KMS-11 (cell line): ENCODE data around the gene UBE2G2.

Experiments
- H2AFZ ChIP-seq: fragments of 200-600 bp; sonication (generic); 2 replicates; pipeline ENCODE4 v1.6.1; 2016; ENCODE audit warnings: antibody characterized with exemption, mixed run types, low read depth
- H3K27ac ChIP-seq: fragments of 200-600 bp; sonication (generic); 2 replicates; pipeline ENCODE4 v1.6.1; 2016; ENCODE audit warnings: mild to moderate bottlenecking, mixed run types
- H3K27me3 ChIP-seq: fragments of 200-600 bp; sonication (generic); 2 replicates; pipeline ENCODE4 v1.6.1; 2017; ENCODE audit warnings: mild to moderate bottlenecking, low read depth, mixed run types, moderate library complexity; ENCODE audit not compliant: insufficient read depth
- H3K36me3 ChIP-seq: fragments of 200-600 bp; sonication (generic); 2 replicates; pipeline ENCODE4 v1.6.1; 2017; ENCODE audit warnings: mild to moderate bottlenecking, mixed run types; ENCODE audit not compliant: insufficient read depth
- H3K4me1 ChIP-seq: fragments of 200-600 bp; sonication (generic); 2 replicates; pipeline ENCODE4 v1.6.1; 2016; ENCODE audit warnings: mild to moderate bottlenecking, low read depth, mixed run types; ENCODE audit not compliant: poor library complexity, severe bottlenecking
- H3K4me2 ChIP-seq: fragments of 200-600 bp; sonication (generic); 2 replicates; pipeline ENCODE4 v1.7.0; 2016; ENCODE audit warnings: mild to moderate bottlenecking, mixed run types
- H3K4me3 ChIP-seq: fragments of 200-600 bp; sonication (generic); IDR thresholded peaks from 2 replicates; pipeline ENCODE4 v1.6.1; 2017; ENCODE audit warnings: low read depth, low read length, mixed read lengths; ENCODE audit not compliant: insufficient read depth
- H3K79me2 ChIP-seq: fragments of 200-600 bp; sonication (generic); 2 replicates; pipeline ENCODE4 v1.6.1; 2016; ENCODE audit warnings: low read depth, mixed run types; ENCODE audit not compliant: insufficient read depth
- H3K9ac ChIP-seq: fragments of 200-600 bp; sonication (generic); 2 replicates; pipeline ENCODE4 v1.6.1; 2016; ENCODE audit warnings: mild to moderate bottlenecking, mixed run types
- H4K20me1 ChIP-seq: fragments of 200-600 bp; sonication (generic); 2 replicates; pipeline ENCODE4 v1.6.1; 2016; ENCODE audit warnings: mild to moderate bottlenecking, mixed run types; ENCODE audit not compliant: insufficient read depth
- CTCF ChIP-seq: fragments of 200-600 bp; sonication (generic); conservative IDR thresholded peaks from 2 replicates; pipeline ENCODE4 v1.6.1; 2017; ENCODE audit warnings: low read depth, mild to moderate bottlenecking, antibody characterized with exemption, low read length, moderate library complexity, mixed read lengths

UBE2G2 gene

GRCh38 chr21:44727321-44727720, 74.3 kb downstream of the UBE2G2 start:
- no peaks in the 10 kb centered on the region for H3K79me2 ChIP-seq
- no peak overlapping the region for H3K9ac ChIP-seq
- H3K27me3 ChIP-seq: peaks cover 91% of the 10 kb centered on the region

GRCh38 chr21:44726826-44727225, 74.8 kb downstream of the UBE2G2 start:
- H4K20me1 ChIP-seq: no peaks in the 10 kb centered on the region
- no peak overlapping the region for H3K4me3 ChIP-seq
- H3K27ac ChIP-seq: no peak overlapping the region
- no peak overlapping the region for H2AFZ ChIP-seq
- peaks cover 90% of the 10 kb centered on the region for H3K27me3 ChIP-seq
- no peaks in the 10 kb centered on the region for H3K4me1 ChIP-seq
- TF ChIP-seq CTCF: no peak
- H3K4me2 ChIP-seq: no peak overlapping the region
- no peak overlapping the region for H3K9ac ChIP-seq
- H3K79me2 ChIP-seq: no peaks in the 10 kb centered on the region
- H3K36me3 ChIP-seq: no peaks in the 10 kb centered on the region

More at GRCh38 chr21:44727321-44727720, 74.3 kb downstream of the UBE2G2 start:
- no peak for TF ChIP-seq CTCF
- no peak overlapping the region for H3K27ac ChIP-seq
- H2AFZ ChIP-seq: no peak overlapping the region
- H3K4me1 ChIP-seq: no peaks in the 10 kb centered on the region
- no peaks in the 10 kb centered on the region for H3K36me3 ChIP-seq
- no peak overlapping the region for H3K4me2 ChIP-seq
- no peaks in the 10 kb centered on the region for H4K20me1 ChIP-seq
- no peak overlapping the region for H3K4me3 ChIP-seq

- H3K27ac ChIP-seq: no peak overlapping the region
- no peaks in the 10 kb centered on the region for H3K4me1 ChIP-seq
- peaks cover 81% of the 10 kb centered on the region for H3K27me3 ChIP-seq
Observed at GRCh38 chr21:44724926-44725325, 76.7 kb downstream of the UBE2G2 start.

GRCh38 chr21:44724196-44724595, 77.4 kb downstream of the UBE2G2 start:
- H3K79me2 ChIP-seq: no peaks in the 10 kb centered on the region
- no peaks in the 10 kb centered on the region for H3K36me3 ChIP-seq
- no peak overlapping the region for H2AFZ ChIP-seq
- no peak for TF ChIP-seq CTCF
- no peak overlapping the region for H3K4me3 ChIP-seq
- H4K20me1 ChIP-seq: no peaks in the 10 kb centered on the region
- H3K27ac ChIP-seq: no peak overlapping the region
- H3K27me3 ChIP-seq: peaks cover 81% of the 10 kb centered on the region
- H3K4me2 ChIP-seq: no peak overlapping the region
- no peak overlapping the region for H3K9ac ChIP-seq
- no peaks in the 10 kb centered on the region for H3K4me1 ChIP-seq

More at GRCh38 chr21:44724926-44725325, 76.7 kb downstream of the UBE2G2 start:
- TF ChIP-seq CTCF: no peak
- H3K4me3 ChIP-seq: no peak overlapping the region
- no peaks in the 10 kb centered on the region for H3K79me2 ChIP-seq
- no peak overlapping the region for H3K4me2 ChIP-seq
- no peaks in the 10 kb centered on the region for H3K36me3 ChIP-seq
- H3K9ac ChIP-seq: no peak overlapping the region
- no peak overlapping the region for H2AFZ ChIP-seq
- H4K20me1 ChIP-seq: no peaks in the 10 kb centered on the region
